HUES6 (cell line): ENCODE data around the gene B4GALNT3.
A peak's percentile ranks its signal among the peaks of the same experiment; 100 is the strongest.

Experiments
- H3K27ac ChIP-seq: 2 replicates; pipeline ENCODE4 v1.7.0; 2013; ENCODE audit warnings: low read depth, mild to moderate bottlenecking, low read length, inconsistent platforms
- H3K27me3 ChIP-seq: 2 replicates; pipeline ENCODE4 v1.6.1; 2013; ENCODE audit warnings: low read length; ENCODE audit not compliant: control insufficient read depth, insufficient read depth
- H3K36me3 ChIP-seq: 2 replicates; pipeline ENCODE4 v1.6.1; 2013; ENCODE audit warnings: low read length; ENCODE audit not compliant: control insufficient read depth, insufficient read depth
- H3K4me1 ChIP-seq: 2 replicates; pipeline ENCODE4 v1.6.1; 2013; ENCODE audit warnings: low read length; ENCODE audit not compliant: control insufficient read depth, insufficient read depth
- H3K4me3 ChIP-seq: 2 replicates; pipeline ENCODE4 v1.5.1; 2013; ENCODE audit warnings: low read depth, low read length
- H3K9ac ChIP-seq: one replicate; pipeline ENCODE4 v1.6.1; 2013; ENCODE audit warnings: mild to moderate bottlenecking, low read length
- H3K9me3 ChIP-seq: 2 replicates; pipeline ENCODE4 v1.6.1; 2013; ENCODE audit warnings: low read depth, low read length; ENCODE audit not compliant: control insufficient read depth, insufficient read depth

B4GALNT3 gene

GRCh38 chr12:455821-456220, 3.9 kb upstream of the B4GALNT3 start:
- no peak overlapping the region for H3K9ac ChIP-seq
- H3K27me3 ChIP-seq: peaks cover 23% of the 10 kb centered on the region
- H3K4me3 ChIP-seq: no peak overlapping the region
- H3K27ac ChIP-seq: no peak overlapping the region
- H3K9me3 ChIP-seq: peaks cover 11% of the 10 kb centered on the region
- H3K4me1 ChIP-seq: 0 out of 2 replicates have a peak, but pooled peaks cover 3% of the 10 kb centered on the region
- H3K36me3 ChIP-seq: no peaks in the 10 kb centered on the region

GRCh38 chr12:457676-458075, 2.1 kb upstream of the B4GALNT3 start:
- Histone ChIP-seq H3K9ac (no peak overlapping the region), H3K27me3 (peaks cover 33% of the 10 kb centered on the region)

DNA sequence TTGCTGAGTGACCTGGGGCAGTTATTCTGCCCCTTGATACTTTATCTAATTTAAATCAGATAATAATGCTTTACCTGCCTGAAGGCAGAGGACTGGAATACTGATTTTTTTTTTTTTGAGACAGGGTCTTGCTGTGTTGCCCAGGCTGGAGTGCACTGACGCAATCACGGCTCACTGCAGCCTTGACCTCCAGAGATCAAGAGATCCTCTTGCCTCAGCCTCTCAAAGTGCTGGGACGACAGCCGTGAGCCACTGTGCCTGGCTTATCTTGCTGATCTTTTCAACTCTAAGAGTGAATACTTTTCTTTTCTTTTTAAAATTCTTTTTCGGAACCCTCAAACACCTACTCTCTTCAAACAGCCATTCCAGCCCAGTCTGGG, 699 bp upstream of the B4GALNT3 start:
- Histone ChIP-seq H3K27me3 (peaks cover 33% of the 10 kb centered on the region), H3K36me3 (no peaks in the 10 kb centered on the region), H3K4me1 (peaks cover 19% of the 10 kb centered on the region), H3K4me3 (peak overlapping the region; percentile 64), H3K9me3 (no peaks in the 10 kb centered on the region), H3K9ac (no peak overlapping the region), H3K27ac (no peak overlapping the region)

More at GRCh38 chr12:457676-458075, 2.1 kb upstream of the B4GALNT3 start:
- H3K9me3 ChIP-seq: peaks cover 6% of the 10 kb centered on the region
- no peak overlapping the region for H3K4me3 ChIP-seq
- H3K4me1 ChIP-seq: peaks cover 9% of the 10 kb centered on the region
- no peak overlapping the region for H3K27ac ChIP-seq
- H3K36me3 ChIP-seq: no peaks in the 10 kb centered on the region

DNA sequence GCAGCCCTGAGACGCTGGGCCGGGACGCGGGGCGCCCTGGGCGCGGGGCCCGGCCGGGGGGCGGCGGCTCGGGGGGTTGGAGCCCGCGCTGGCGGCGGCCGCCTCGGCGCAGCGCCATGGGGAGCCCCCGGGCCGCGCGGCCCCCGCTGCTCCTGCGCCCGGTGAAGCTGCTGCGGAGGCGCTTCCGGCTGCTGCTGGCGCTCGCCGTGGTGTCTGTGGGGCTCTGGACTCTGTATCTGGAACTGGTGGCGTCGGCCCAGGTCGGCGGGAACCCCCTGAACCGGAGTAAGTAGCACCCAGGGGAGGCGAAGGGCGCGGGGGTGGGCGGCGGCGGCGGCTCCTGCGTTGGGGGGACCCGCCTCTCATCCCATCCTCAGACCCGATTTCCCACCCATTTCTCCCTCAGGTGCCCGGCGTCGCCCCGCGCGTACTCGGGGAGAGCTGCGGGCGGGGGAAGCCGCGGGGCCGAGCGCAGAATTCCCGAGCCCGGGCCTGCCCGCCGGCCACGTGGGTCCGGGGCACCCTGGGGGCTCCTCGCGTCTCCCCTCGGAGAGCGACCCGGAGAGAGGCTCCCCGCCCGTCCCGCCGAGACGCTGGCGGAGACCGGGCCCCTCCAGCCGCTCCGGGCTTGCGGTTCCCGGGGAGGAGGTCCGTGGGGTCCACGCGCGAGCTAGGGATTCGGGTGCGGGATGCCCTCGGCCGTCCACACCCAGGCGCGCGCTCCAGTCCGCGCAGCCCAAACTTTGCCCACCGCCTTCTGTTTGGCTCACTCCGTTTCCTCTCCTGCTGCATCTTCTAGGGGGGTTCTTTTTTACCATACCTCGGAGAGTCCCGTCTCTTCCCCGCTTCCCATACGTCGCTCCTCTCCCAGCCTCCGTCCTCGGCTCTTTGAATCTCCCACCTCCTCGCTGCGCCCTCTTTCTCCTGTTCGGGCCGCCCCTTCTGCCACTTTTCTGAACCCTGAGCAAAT, 807 bp downstream of the B4GALNT3 start:
- no peaks in the 10 kb centered on the region for H3K9me3 ChIP-seq
- H3K4me3 ChIP-seq: peak overlapping the region; percentile 63
- H3K9ac ChIP-seq: peak overlapping the region; percentile 42
- peaks cover 19% of the 10 kb centered on the region for H3K4me1 ChIP-seq
- H3K27ac ChIP-seq: no peak overlapping the region
- peaks cover 33% of the 10 kb centered on the region for H3K27me3 ChIP-seq
- no peaks in the 10 kb centered on the region for H3K36me3 ChIP-seq

- H3K9me3 ChIP-seq: no peaks in the 10 kb centered on the region
- H3K4me3 ChIP-seq: peak overlapping the region; percentile 63
- H3K9ac ChIP-seq: no peak overlapping the region
- H3K4me1 ChIP-seq: peaks cover 17% of the 10 kb centered on the region
- H3K27ac ChIP-seq: no peak overlapping the region
- H3K36me3 ChIP-seq: no peaks in the 10 kb centered on the region
- H3K27me3 ChIP-seq: peaks cover 33% of the 10 kb centered on the region
Observed at GRCh38 chr12:461425-461824, 1.7 kb downstream of the B4GALNT3 start.

DNA sequence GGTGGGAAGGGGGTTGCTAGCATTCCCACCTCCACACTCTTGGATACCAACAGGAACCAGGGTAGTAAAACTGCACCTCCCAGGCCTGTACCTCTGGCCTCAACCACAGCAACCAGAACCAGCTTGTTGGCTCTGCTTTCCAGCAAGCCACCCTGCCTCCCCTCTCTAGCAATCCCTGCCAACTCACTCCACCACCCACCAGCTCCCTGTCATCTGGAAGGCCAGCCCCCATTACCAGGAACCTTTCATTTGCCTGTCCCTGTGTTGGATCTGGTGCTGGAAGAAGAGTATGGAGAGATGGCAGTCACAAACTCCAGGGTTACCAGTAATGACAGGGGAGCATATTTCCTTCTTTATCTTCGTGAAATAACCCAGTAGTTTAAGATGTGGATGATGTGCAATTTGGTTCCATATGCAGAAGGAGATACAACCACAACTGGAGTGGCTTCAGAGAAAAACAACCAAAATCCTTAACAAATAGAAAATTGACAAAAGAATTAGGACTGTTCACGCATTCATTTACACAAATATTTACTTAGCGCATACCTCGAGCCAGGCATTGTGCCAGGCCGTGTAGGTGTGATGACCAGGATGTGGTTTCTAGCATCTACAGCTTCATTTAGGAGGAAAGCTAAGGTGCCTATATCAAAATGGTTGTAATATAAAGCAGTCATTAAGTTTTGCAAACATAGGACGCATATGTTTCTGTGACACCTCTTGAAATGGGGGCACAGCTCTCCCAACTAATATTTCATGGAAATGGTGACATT, 3.4 kb downstream of the B4GALNT3 start:
- Histone ChIP-seq H3K4me1 (peaks cover 17% of the 10 kb centered on the region), H3K9ac (no peak overlapping the region), H3K27me3 (peaks cover 30% of the 10 kb centered on the region), H3K9me3 (no peaks in the 10 kb centered on the region), H3K27ac (no peak overlapping the region), H3K36me3 (no peaks in the 10 kb centered on the region), H3K4me3 (no peak overlapping the region)

- Histone ChIP-seq H3K27ac (no peak overlapping the region), H3K27me3 (peaks cover 16% of the 10 kb centered on the region), H3K4me3 (no peak overlapping the region), H3K9me3 (no peaks in the 10 kb centered on the region), H3K9ac (no peak overlapping the region), H3K36me3 (no peaks in the 10 kb centered on the region), H3K4me1 (peaks cover 17% of the 10 kb centered on the region)
Observed at GRCh38 chr12:464484-465267, 4.9 kb downstream of the B4GALNT3 start.

DNA sequence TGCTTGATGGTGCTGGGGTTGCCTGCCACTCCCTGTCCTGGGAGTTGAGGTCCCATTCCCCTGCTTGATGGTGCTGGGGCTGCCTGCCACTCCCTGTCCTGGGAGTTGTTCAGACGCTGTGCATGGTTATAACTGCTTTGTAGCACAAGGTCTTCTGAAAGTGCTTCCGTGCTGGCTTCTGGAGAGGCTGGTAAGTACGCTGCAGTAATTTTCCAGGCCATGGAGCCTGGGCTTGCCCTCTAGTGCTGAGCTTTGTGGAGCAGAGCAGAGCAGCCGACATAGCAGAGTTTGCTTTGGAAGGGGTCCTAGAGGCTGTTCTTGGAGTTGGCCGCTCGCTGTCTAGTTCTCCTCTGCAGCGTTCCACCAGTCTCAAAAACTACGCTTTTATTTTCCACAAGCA, 6.3 kb downstream of the B4GALNT3 start:
- Histone ChIP-seq H3K36me3 (no peaks in the 10 kb centered on the region), H3K4me1 (peaks cover 21% of the 10 kb centered on the region)

DNA sequence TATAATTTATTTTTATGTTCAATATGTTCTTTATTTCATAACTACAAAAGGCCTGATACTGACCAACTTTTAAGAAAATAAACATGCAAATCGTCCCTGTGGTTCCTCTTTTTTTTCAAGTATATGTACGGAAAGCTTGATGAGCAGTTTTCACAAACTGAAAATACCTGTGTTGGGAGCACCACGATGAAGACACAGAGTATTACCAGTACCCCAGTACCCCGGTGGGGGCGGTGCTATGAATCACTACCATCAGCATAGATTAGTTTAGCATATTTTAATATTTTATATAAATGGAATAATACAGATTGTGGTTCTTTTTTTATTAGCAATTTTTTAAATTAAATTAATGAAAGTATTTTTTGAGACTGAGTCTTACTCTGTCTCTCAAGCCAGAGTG, 7.0 kb downstream of the B4GALNT3 start:
- Histone ChIP-seq H3K9me3 (no peaks in the 10 kb centered on the region), H3K36me3 (no peaks in the 10 kb centered on the region), H3K4me3 (no peak overlapping the region), H3K4me1 (peaks cover 16% of the 10 kb centered on the region), H3K27me3 (peaks cover under 1% of the 10 kb centered on the region; the same call in 1 of the 2 replicates), H3K9ac (no peak overlapping the region), H3K27ac (no peak overlapping the region)

More for the DNA sequence above, 6.3 kb downstream of the B4GALNT3 start:
- Histone ChIP-seq H3K9me3 (no peaks in the 10 kb centered on the region), H3K27ac (no peak overlapping the region), H3K27me3 (peaks cover 8% of the 10 kb centered on the region), H3K4me3 (no peak overlapping the region), H3K9ac (no peak overlapping the region)

- H3K4me3 ChIP-seq: no peak overlapping the region
- H3K27ac ChIP-seq: no peak overlapping the region
Observed at GRCh38 chr12:467591-467990, 7.9 kb downstream of the B4GALNT3 start.

More at GRCh38 chr12:467591-467990, 7.9 kb downstream of the B4GALNT3 start:
- Histone ChIP-seq H3K27me3 (no peaks in the 10 kb centered on the region), H3K36me3 (no peaks in the 10 kb centered on the region), H3K4me1 (peaks cover 16% of the 10 kb centered on the region), H3K9me3 (no peaks in the 10 kb centered on the region), H3K9ac (no peak overlapping the region)
